Measurements from ENCODE around the gene RNF43. TPM values are rescaled to one million over a fixed set of nuclear protein-coding genes. Genes with fewer than 3 reads are reported as not detected.

Gene RNF43
- total RNA-seq, 1 experiment from 2014 or later, result 0.42 TPM

DNA sequence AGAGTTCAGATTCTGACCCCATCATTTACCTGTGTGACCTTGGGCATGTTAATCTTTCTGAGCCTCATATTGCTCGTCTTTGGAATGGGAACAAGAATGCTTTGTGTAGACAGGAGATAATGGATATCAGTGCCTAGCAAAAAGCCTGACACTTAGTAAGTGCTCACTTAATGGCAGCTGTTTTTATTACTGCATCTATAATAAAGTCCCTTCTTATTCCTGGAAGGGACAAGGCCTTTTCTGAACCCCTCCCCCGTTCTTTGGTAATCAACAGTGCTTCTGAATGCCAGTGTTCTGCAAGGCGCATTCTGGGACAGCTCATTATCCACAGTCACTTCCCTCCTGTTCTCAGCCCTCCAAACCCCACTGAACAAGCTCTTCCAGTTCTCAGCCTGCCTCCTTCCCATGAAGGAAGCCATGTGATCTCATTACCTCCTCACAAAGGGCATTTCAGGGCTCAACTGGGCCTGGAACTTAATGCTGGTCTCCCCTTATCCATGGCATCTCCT, 40.2 kb downstream of the RNF43 start:
- Histone ChIP-seq H2BK15ac (ENCODE audit: low read depth, low read length) (no peak overlapping the region), H3K23ac (ENCODE audit: insufficient read length, low read depth, low read length) (no peak overlapping the region), H3K27ac (ENCODE audit: insufficient read length, low read depth, low read length) (no peak overlapping the region), H2BK20ac (ENCODE audit: low read depth, low read length, poor library complexity, severe bottlenecking) (no peak overlapping the region), H2BK120ac (ENCODE audit: low read depth, low read length, poor library complexity, severe bottlenecking) (no peak overlapping the region), H3K56ac (ENCODE audit: insufficient read length, low read depth, low read length) (no peak overlapping the region), H4K5ac (ENCODE audit: insufficient read length, low read depth, low read length) (no peak overlapping the region), H2BK5ac (ENCODE audit: insufficient read length, low read length) (no peak overlapping the region), H3K14ac (ENCODE audit: insufficient read depth, low read length) (no peak overlapping the region; the same call in 1 of the 2 replicates), H2AFZ (ENCODE audit: low read length) (no peak overlapping the region), H4K8ac (replicated peaks; ENCODE audit: insufficient read length, low read depth, low read length) (no peak overlapping the region), H3K4ac (ENCODE audit: low read depth, low read length) (no peak overlapping the region), H3K18ac (ENCODE audit: insufficient read length, low read depth, low read length) (no peak overlapping the region), H3K23me2 (ENCODE audit: insufficient read length, low read depth, low read length, poor library complexity, severe bottlenecking) (no peaks in the 10 kb centered on the region), H3K4me2 (ENCODE audit: insufficient read depth, insufficient read length, low read length) (no peak overlapping the region), H4K91ac (ENCODE audit: insufficient read length, low read depth, low read length) (no peak overlapping the region), H3T11ph (ENCODE audit: low read length) (no peak overlapping the region), H3K9ac (ENCODE audit: extremely low read depth, insufficient read length, low read length) (no peak overlapping the region), H3K27me3 (ENCODE audit: insufficient read depth, low read length) (no peaks in the 10 kb centered on the region), H3K79me2 (ENCODE audit: insufficient read depth, low read length) (no peaks in the 10 kb centered on the region), H2AK5ac (ENCODE audit: insufficient read length, low read length) (no peak overlapping the region), H3K79me1 (ENCODE audit: insufficient read depth, low read depth, low read length, poor library complexity, severe bottlenecking) (no peaks in the 10 kb centered on the region), H2BK12ac (ENCODE audit: insufficient read length, low read depth, low read length) (no peak overlapping the region), H3K4me1 (ENCODE audit: insufficient read depth, low read length) (peaks cover 11% of the 10 kb centered on the region; the same call in 1 of the 2 replicates), H3K9me3 (ENCODE audit: control insufficient read depth, low read depth, low read length) (no peaks in the 10 kb centered on the region), H4K20me1 (ENCODE audit: control insufficient read depth, insufficient read depth, insufficient read length) (no peaks in the 10 kb centered on the region)
- no peak overlapping the region for H3K4me3 Mint-ChIP-seq
- TF ChIP-seq, protein P1, sequence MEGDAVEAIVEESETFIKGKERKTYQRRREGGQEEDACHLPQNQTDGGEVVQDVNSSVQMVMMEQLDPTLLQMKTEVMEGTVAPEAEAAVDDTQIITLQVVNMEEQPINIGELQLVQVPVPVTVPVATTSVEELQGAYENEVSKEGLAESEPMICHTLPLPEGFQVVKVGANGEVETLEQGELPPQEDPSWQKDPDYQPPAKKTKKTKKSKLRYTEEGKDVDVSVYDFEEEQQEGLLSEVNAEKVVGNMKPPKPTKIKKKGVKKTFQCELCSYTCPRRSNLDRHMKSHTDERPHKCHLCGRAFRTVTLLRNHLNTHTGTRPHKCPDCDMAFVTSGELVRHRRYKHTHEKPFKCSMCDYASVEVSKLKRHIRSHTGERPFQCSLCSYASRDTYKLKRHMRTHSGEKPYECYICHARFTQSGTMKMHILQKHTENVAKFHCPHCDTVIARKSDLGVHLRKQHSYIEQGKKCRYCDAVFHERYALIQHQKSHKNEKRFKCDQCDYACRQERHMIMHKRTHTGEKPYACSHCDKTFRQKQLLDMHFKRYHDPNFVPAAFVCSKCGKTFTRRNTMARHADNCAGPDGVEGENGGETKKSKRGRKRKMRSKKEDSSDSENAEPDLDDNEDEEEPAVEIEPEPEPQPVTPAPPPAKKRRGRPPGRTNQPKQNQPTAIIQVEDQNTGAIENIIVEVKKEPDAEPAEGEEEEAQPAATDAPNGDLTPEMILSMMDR (conservative IDR thresholded peaks at IDR 0.05), result no peak
- H3K4me1 Mint-ChIP-seq, result peaks cover 36 to 37% of the 10 kb centered on the region in 2 experiments
- peak; percentile 58 for DNase-seq
- H3K9me3 Mint-ChIP-seq, result no peaks in the 10 kb centered on the region
- no CpG with 5 or more reads among the region's 3 CpGs for WGBS (ENCODE audit: extremely low coverage, insufficient read length, low lambda C conversion rate)
- H3K36me3 Mint-ChIP-seq (ENCODE audit: insufficient read depth in 1 of 3, low read depth in 3 of 3), result no peaks in the 10 kb centered on the region
- 0 out of 7 replicates have a peak overlapping the region, but pooled peaks of 1 of the 3 experiments have one; percentile 18 for H3K27ac Mint-ChIP-seq
- peaks cover 4% of the 10 kb centered on the region; the same call in 1 of the 2 replicates for H3K27me3 Mint-ChIP-seq (ENCODE audit: low read depth)
